ENCODE data around the gene ANKS6. TPM values are rescaled to one million over a fixed set of nuclear protein-coding genes. Genes with fewer than 3 reads are reported as not detected.

Gene ANKS6
- total RNA-seq, 2 experiments from 2014 or later, result 14.6 to 15.0 TPM

GRCh38 chr9:98789483-98790133, 6.7 kb downstream of the ANKS6 start:
- H3K4me3 Mint-ChIP-seq, result no peak overlapping the region
- H3K27me3 Mint-ChIP-seq (ENCODE audit: low read depth), result no peaks in the 10 kb centered on the region
- H3K36me3 Mint-ChIP-seq (ENCODE audit: low read depth), result peaks cover 11% of the 10 kb centered on the region
- CTCF ChIA-PET, result interaction anchor here (4.1 kb wide), 1 partner anchor 18 kb away, joined by 25 read pairs; the partner anchor contains the start of gene GALNT12
- intact Hi-C loops (cut with micrococcal nuclease), result loop anchor here (5.0 to 10.0 kb wide), 4 partner anchors 252 to 1135 kb away; no protein-coding TSS in a partner anchor
- H3K27ac Mint-ChIP-seq, result no peak overlapping the region
- no peaks in the 10 kb centered on the region for H3K9me3 Mint-ChIP-seq
- H3K4me1 Mint-ChIP-seq (ENCODE audit: low read depth), result peaks cover 18% of the 10 kb centered on the region
- no peak for DNase-seq

GRCh38 chr9:98787766-98788335, 8.5 kb downstream of the ANKS6 start:
- no peaks in the 10 kb centered on the region for H3K9me3 Mint-ChIP-seq
- H3K36me3 Mint-ChIP-seq (ENCODE audit: low read depth), result peaks cover 14% of the 10 kb centered on the region
- no peak overlapping the region for H3K27ac Mint-ChIP-seq
- DNase-seq, result no peak
- CTCF ChIA-PET, result interaction anchor here (1.3 kb wide), 1 partner anchor 12 kb away, joined by 4 read pairs; no protein-coding TSS in a partner anchor
- peaks cover 13% of the 10 kb centered on the region for H3K4me1 Mint-ChIP-seq (ENCODE audit: low read depth)
- no peak overlapping the region for H3K4me3 Mint-ChIP-seq
- intact Hi-C loops (cut with micrococcal nuclease), result no loop called here
- H3K27me3 Mint-ChIP-seq (ENCODE audit: low read depth), result no peaks in the 10 kb centered on the region

DNA sequence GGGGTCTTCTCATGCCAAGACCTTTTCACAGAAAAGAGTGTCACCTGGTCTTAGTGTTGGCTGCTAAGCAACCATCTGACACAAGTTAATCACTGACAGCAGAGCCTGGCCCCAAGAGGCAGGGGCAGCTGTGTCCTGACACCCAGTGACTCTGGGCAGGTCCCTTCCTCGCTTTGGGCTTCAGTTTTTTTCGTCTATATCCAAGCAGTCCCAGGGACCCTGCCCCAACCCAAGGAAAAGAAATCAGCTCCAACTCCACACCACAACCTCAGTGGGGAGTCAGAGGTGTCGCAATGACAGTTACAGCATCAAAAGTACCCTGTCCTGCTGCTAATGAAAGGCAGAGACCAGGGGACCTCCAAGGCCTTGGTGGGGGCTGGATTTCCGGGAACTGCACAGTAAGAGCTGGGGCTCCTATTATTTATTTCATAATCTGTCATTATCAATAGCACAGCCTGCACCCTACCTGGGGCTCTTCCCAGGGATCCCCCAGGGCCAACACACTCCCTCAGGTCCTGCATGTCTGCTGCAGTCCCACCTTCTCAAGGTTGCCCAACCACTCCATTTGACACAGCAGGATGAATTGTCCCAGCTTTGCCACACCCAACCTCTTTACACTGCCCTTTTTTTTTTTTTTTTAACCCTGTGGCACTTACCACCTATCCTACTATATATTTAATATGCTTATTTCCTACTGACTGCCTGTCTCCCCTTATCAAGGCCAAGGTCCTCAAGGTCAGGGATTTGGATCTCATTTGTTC, 9.4 kb downstream of the ANKS6 start:
- Mint-ChIP-seq H3K4me3 (no peak overlapping the region), H3K27me3 (ENCODE audit: low read depth) (no peaks in the 10 kb centered on the region), H3K9me3 (no peaks in the 10 kb centered on the region), H3K4me1 (ENCODE audit: low read depth) (peaks cover 6% of the 10 kb centered on the region), H3K36me3 (ENCODE audit: low read depth) (peaks cover 15% of the 10 kb centered on the region), H3K27ac (no peak overlapping the region)
- DNase-seq, result no peak
- intact Hi-C loops (cut with micrococcal nuclease), result no loop called here
- CTCF ChIA-PET, result interaction anchor here (0.6 kb wide), 1 partner anchor 61 kb away, joined by 3 read pairs; no protein-coding TSS in a partner anchor

GRCh38 chr9:98784831-98785806, 11.2 kb downstream of the ANKS6 start:
- no peaks in the 10 kb centered on the region for H3K4me1 Mint-ChIP-seq (ENCODE audit: low read depth)
- H3K27me3 Mint-ChIP-seq (ENCODE audit: low read depth), result no peaks in the 10 kb centered on the region
- CTCF ChIA-PET, result interaction anchor here (1.3 to 2.2 kb wide), 2 partner anchors 10 to 21 kb away, joined by 3 to 15 read pairs; no protein-coding TSS in a partner anchor
- H3K36me3 Mint-ChIP-seq (ENCODE audit: low read depth), result peaks cover 12% of the 10 kb centered on the region
- no peak overlapping the region for H3K27ac Mint-ChIP-seq
- intact Hi-C loops (cut with micrococcal nuclease), result no loop called here
- no peaks in the 10 kb centered on the region for H3K9me3 Mint-ChIP-seq
- H3K4me3 Mint-ChIP-seq, result no peak overlapping the region
- DNase-seq, result no peak

GRCh38 chr9:98783518-98784226, 12.7 kb downstream of the ANKS6 start:
- CTCF ChIA-PET, result interaction anchor here (0.6 to 2.2 kb wide), 2 partner anchors 9 to 247 kb away, joined by 4 to 15 read pairs; no protein-coding TSS in a partner anchor
- no peaks in the 10 kb centered on the region for H3K9me3 Mint-ChIP-seq

GRCh38 chr9:98781588-98782383, 14.6 kb downstream of the ANKS6 start:
- Mint-ChIP-seq H3K27ac (no peak overlapping the region), H3K36me3 (ENCODE audit: low read depth) (peaks cover 14% of the 10 kb centered on the region), H3K27me3 (ENCODE audit: low read depth) (no peaks in the 10 kb centered on the region), H3K9me3 (no peaks in the 10 kb centered on the region), H3K4me1 (ENCODE audit: low read depth) (no peaks in the 10 kb centered on the region), H3K4me3 (no peak overlapping the region)
- DNase-seq, result no peak
- CTCF ChIA-PET, result interaction anchor here (1.0 kb wide), 1 partner anchor 9 kb away, joined by 4 read pairs; no protein-coding TSS in a partner anchor
- intact Hi-C loops (cut with micrococcal nuclease), result no loop called here

More at GRCh38 chr9:98783518-98784226, 12.7 kb downstream of the ANKS6 start:
- DNase-seq, result no peak
- Mint-ChIP-seq H3K27me3 (ENCODE audit: low read depth) (no peaks in the 10 kb centered on the region), H3K4me3 (no peak overlapping the region), H3K27ac (no peak overlapping the region), H3K36me3 (ENCODE audit: low read depth) (peaks cover 10% of the 10 kb centered on the region), H3K4me1 (ENCODE audit: low read depth) (no peaks in the 10 kb centered on the region)
- intact Hi-C loops (cut with micrococcal nuclease), result no loop called here

DNA sequence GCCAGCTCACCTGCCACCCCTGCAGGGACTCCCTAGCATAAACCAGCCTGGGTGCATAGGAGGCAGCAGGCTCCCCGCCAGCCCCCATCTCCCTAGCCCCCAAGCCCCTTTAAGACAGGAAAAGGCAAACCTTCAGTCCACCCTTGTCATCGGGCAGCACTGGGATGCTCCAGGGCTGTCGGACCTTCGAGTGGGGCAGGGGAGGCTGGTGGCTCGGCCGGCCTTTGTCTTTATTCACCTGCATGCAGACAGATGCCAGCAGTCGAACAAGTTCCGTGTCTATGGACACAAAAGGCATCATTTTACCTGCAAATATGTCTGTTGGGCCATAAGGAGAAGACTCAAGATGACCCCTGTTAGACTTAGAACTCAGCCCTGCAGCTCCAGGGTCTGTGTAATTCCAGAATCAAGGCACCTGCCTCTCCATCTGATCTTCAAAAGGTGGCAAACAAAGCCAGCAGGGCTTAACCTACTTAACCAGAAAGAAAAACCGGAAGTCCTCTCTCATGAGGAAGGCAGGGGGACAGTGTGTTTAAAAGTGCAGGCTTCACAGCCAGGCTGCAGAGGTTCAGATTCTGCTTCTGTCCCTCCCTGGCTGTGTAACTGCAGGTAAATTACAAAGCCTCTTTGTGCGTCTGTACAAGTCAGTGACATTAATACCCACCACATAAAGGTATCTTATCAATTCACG, 16.2 kb downstream of the ANKS6 start:
- no peaks in the 10 kb centered on the region for H3K9me3 Mint-ChIP-seq
- H3K27ac Mint-ChIP-seq, result no peak overlapping the region
- H3K4me3 Mint-ChIP-seq, result no peak overlapping the region
- no peak for DNase-seq
- intact Hi-C loops (cut with micrococcal nuclease), result no loop called here
- H3K36me3 Mint-ChIP-seq (ENCODE audit: low read depth), result peaks cover 16% of the 10 kb centered on the region
- no peaks in the 10 kb centered on the region for H3K27me3 Mint-ChIP-seq (ENCODE audit: low read depth)
- H3K4me1 Mint-ChIP-seq (ENCODE audit: low read depth), result no peaks in the 10 kb centered on the region
- CTCF ChIA-PET, result interaction anchor here (0.6 kb wide), 1 partner anchor 11 kb away, joined by 4 read pairs; no protein-coding TSS in a partner anchor

GRCh38 chr9:98778711-98779530, 17.4 kb downstream of the ANKS6 start:
- Mint-ChIP-seq H3K4me3 (no peak overlapping the region), H3K9me3 (no peaks in the 10 kb centered on the region), H3K4me1 (ENCODE audit: low read depth) (no peaks in the 10 kb centered on the region), H3K36me3 (ENCODE audit: low read depth) (peaks cover 16% of the 10 kb centered on the region), H3K27ac (no peak overlapping the region), H3K27me3 (ENCODE audit: low read depth) (no peaks in the 10 kb centered on the region)
- CTCF ChIA-PET, result interaction anchor here (0.6 to 0.8 kb wide), 2 partner anchors 13 to 14 kb away, joined by 3 to 4 read pairs; no protein-coding TSS in a partner anchor
- DNase-seq, result no peak
- intact Hi-C loops (cut with micrococcal nuclease), result no loop called here

GRCh38 chr9:98778251-98778650, 18.1 kb downstream of the ANKS6 start:
- Mint-ChIP-seq H3K4me3 (no peak overlapping the region), H3K36me3 (ENCODE audit: low read depth) (peaks cover 13% of the 10 kb centered on the region), H3K27ac (no peak overlapping the region), H3K9me3 (no peaks in the 10 kb centered on the region), H3K27me3 (ENCODE audit: low read depth) (no peaks in the 10 kb centered on the region), H3K4me1 (ENCODE audit: low read depth) (no peaks in the 10 kb centered on the region)
- CTCF ChIA-PET, result no interaction called here
- intact Hi-C loops (cut with micrococcal nuclease), result no loop called here
- DNase-seq, result no peak

Measured in activated naive CD4-positive, alpha-beta T cell treated with anti-CD3 and anti-CD28 coated beads for 36 hours (primary cell).